Mesenteric fat pad (tissue), 1 donor: Measurements from ENCODE around the gene KSR2. TPM values are rescaled to one million over a fixed set of nuclear protein-coding genes. Genes with fewer than 3 reads are reported as not detected.

ENCODE experiments used
- DNase-seq: peaks from one replicate; pipeline ENCODE4 v3.0.0-alpha.2; 2020; ENCODE audit warnings: low spot score
- total RNA-seq: library from RNA; stranded (reverse); fragmentation: NEBNext Ultra II Directional; extraction: Animal tissue kit (Norgen Biotek cat#: 25700); gene quantifications from one replicate; pipeline ENCODE4 v1.2.1, GENCODE V29; 2021
- donor health status: DM: yes; HTN: yes; CAD: no.

Gene KSR2
- total RNA-seq, 1 donor from 2014 or later: not detected

GRCh38 chr12:117421068-117421752 is 547.6 kb downstream of the KSR2 start:
- no peak for DNase-seq

DNA sequence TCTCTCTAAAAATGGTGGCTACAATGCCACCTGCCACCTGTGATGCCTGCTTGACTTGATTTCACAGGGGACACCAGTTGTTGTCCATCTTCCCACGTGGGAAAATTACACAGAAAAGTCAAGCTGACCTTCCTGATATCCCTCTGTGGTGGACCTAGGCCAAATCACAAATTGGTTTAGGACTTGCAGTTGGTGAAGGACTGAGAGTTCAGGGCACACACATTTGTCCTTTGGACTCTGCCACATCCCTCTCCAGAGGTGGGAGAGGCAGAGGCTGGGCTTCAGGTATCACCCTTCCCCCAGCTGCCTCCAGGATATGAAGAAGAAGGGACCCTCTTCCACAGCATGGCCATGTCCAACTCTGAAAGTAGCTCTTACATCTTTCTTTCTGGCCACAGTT is 551.8 kb downstream of the KSR2 start:
- peak; percentile 39 for DNase-seq

GRCh38 chr12:117412465-117413188 is 556.2 kb downstream of the KSR2 start:
- DNase-seq: peak; percentile 53

DNA sequence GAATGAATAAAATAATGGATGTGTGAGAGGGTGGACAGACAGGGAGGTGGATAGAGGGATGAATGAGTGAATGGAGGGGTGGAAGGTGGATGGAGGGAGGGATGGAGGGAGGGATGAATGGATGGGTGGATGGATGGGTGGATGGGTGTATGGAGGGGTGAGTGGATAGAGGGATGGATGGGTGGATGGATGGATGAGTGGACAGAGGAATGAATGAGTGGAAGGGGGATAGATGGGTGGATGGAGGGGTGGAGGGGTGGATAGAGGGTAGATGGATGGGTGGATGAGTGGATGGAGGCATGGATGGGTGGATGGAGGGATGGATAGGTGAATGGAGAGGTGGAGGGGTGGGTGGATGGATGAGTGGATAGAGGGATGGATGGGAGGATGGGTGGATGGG is 559.5 kb downstream of the KSR2 start:
- no peak for DNase-seq

GRCh38 chr12:117408161-117408791 is 560.5 kb downstream of the KSR2 start:
- peak; percentile 72 for DNase-seq

DNA sequence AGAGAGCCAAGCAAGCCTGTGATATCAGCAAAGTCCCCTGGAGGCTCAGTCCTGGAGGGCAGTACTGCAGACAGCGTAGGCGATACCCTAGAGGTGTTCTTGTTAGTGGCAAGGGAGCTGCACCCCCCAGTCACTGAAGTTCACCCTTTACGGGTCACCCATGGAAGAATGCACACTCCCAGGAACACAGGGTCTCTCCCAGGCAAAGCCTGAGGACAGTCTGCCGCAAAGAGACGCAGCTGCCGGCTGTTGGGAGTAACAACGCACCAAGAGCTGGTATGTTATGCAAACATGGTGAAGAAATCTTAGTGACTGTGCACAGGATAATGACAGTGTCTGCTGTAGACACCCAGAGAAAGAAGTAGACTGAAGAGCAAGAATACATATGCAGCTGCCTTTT is 563.9 kb downstream of the KSR2 start:
- peak; percentile 67 for DNase-seq

DNA sequence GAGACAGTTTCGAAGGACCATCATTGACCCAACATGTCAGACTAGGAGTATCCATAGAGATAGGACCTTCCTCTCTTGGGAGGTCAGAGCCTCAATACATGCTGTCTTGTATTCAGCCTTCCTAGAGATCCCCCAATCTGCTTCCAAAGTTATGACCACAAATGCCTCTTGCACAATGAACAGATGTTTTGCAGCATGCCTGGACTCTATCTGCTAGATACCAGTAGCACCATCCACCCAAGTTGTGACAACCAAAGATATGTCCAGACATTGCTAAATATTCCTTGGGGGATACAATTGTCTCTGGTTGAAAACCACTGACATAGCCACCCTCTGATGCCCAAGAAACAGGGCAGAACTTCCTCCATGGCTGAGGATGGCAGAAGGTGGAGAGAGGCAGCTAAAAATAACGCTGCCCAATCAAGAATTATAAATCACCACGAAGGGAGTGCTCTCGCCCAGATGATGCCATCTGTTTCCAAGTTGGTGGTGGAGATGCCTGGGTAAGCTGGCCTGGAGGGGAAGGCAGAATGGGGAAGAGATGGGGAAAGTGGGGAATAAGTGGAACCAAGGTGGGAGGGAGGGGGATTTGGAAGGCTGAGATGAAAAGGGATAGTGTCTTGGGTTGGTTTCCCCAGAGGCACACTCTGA is 564.5 kb downstream of the KSR2 start:
- peak; percentile 37 for DNase-seq

GRCh38 chr12:117403586-117404139 is 565.1 kb downstream of the KSR2 start:
- no peak for DNase-seq

Other genes with a start within 250 kb of the KSR2 start
- gene RFC5, start 47.7 kb upstream of the KSR2 start, total RNA-seq: 5.7 TPM
- gene WSB2, start 92.2 kb upstream of the KSR2 start, total RNA-seq: 122 TPM
- gene VSIG10, start 135.0 kb upstream of the KSR2 start, total RNA-seq: 22.4 TPM
- 216 TPM for gene PEBP1, start 167.1 kb upstream of the KSR2 start, total RNA-seq